Chondrocyte (in vitro differentiated cells): ENCODE results near the gene CD164L2. TPM values are rescaled to one million over a fixed set of nuclear protein-coding genes. Genes with fewer than 3 reads are reported as not detected.
A peak's percentile ranks its signal among the peaks of the same experiment; 100 is the strongest.
"Not testable (repeated sequence)": the region's sequence is repeated elsewhere in the genome, so short reads cannot be mapped to it uniquely, and the experiment has no call there.

Experiments used
- DNase-seq: peaks from one replicate; pipeline ENCODE4 v3.0.0; 2021; ENCODE audit warnings: mixed read lengths, low spot score
- H3K27ac Mint-ChIP-seq: one replicate; pipeline ENCODE4 v1.8.0; 2021; ENCODE audit warnings: mild to moderate bottlenecking, moderate library complexity, mixed read lengths; ENCODE audit not compliant: unreplicated experiment
- H3K27me3 Mint-ChIP-seq: 2 replicates; pipeline ENCODE4 v1.8.0; 2021; ENCODE audit warnings: low read depth, mixed read lengths
- H3K36me3 Mint-ChIP-seq: 2 replicates; pipeline ENCODE4 v1.8.0; 2021; ENCODE audit warnings: low read depth, mixed read lengths
- H3K4me1 Mint-ChIP-seq: 2 replicates; pipeline ENCODE4 v1.8.0; 2021; ENCODE audit warnings: low read depth, mild to moderate bottlenecking, mixed read lengths
- H3K4me3 Mint-ChIP-seq: one replicate; pipeline ENCODE4 v1.8.0; 2021; ENCODE audit warnings: mild to moderate bottlenecking, moderate library complexity, mixed read lengths; ENCODE audit not compliant: unreplicated experiment
- H3K9me3 Mint-ChIP-seq: 2 replicates; pipeline ENCODE4 v1.8.0; 2021; ENCODE audit warnings: low read depth, mixed read lengths
- CTCF ChIP-seq: fragments of 200-600 bp; sonication (generic); IDR thresholded peaks from 2 replicates; pipeline ENCODE4 v1.5.0; 2021; ENCODE audit warnings: antibody characterized with exemption, mild to moderate bottlenecking, moderate library complexity
- long read RNA-seq: library from polyadenylated mRNA; stranded (forward); transcript quantifications from one replicate; pipeline ENCODE4 v2.0.0, GENCODE V29; 2021
- total RNA-seq: library from RNA; stranded (reverse); gene quantifications from 3 replicates; pipeline ENCODE4 v1.2.1, GENCODE V29; 2021

Gene CD164L2
- total RNA-seq, result not detected in 3 replicates
- long read RNA-seq, result 0 reads

GRCh38 chr1:27383039-27383605, at the start of gene CD164L2:
CD164L2 (minus strand) TSS chr1:27383333; CDS start chr1:27383239, 94 bp downstream.
- H3K4me3 Mint-ChIP-seq, result no peak within 1 kb of the TSS
- no peak within 1 kb of the TSS for H3K27ac Mint-ChIP-seq
- no peaks in the 10 kb centered on the region for H3K36me3 Mint-ChIP-seq
- H3K9me3 Mint-ChIP-seq, result no peaks in the 10 kb centered on the region
- H3K4me1 Mint-ChIP-seq, result no peaks in the 10 kb centered on the region
- H3K27me3 Mint-ChIP-seq, result peaks cover 15% of the 10 kb centered on the region
- no peak for TF ChIP-seq CTCF
- no peak for DNase-seq

DNA sequence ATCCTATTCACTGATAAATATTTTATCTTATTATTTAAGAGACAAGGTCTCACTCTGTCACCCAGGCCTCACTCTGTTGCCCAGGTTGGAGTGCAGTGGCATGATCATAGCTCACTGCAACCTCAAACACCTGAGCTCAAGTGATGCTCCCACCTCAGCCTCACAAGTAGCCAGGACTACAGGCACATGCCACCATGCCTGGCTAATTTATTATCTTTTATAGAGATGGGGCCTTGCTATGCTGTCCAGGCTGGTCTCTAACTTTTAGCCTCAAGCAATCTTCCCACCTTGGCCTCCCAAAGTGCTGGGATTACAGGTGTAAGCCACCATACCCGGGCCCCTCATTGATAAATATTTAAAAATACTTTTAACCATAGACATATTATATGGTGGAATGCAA, 49.6 kb upstream of the CD164L2 start:
- H3K27ac Mint-ChIP-seq, DNase-seq, H3K27me3 Mint-ChIP-seq, H3K4me3 Mint-ChIP-seq, H3K9me3 Mint-ChIP-seq, H3K36me3 Mint-ChIP-seq: not testable (repeated sequence)
- H3K4me1 Mint-ChIP-seq, result peaks cover 90% of the 10 kb centered on the region

GRCh38 chr1:27431601-27431940, 48.4 kb upstream of the CD164L2 start:
- no peak for DNase-seq
- H3K4me3 Mint-ChIP-seq, result no peak overlapping the region
- no peaks in the 10 kb centered on the region for H3K9me3 Mint-ChIP-seq
- no peaks in the 10 kb centered on the region for H3K36me3 Mint-ChIP-seq
- peaks cover 89% of the 10 kb centered on the region for H3K4me1 Mint-ChIP-seq
- H3K27ac Mint-ChIP-seq, result peak overlapping the region; percentile 85
- H3K27me3 Mint-ChIP-seq, result no peaks in the 10 kb centered on the region
- no peak for TF ChIP-seq CTCF

DNA sequence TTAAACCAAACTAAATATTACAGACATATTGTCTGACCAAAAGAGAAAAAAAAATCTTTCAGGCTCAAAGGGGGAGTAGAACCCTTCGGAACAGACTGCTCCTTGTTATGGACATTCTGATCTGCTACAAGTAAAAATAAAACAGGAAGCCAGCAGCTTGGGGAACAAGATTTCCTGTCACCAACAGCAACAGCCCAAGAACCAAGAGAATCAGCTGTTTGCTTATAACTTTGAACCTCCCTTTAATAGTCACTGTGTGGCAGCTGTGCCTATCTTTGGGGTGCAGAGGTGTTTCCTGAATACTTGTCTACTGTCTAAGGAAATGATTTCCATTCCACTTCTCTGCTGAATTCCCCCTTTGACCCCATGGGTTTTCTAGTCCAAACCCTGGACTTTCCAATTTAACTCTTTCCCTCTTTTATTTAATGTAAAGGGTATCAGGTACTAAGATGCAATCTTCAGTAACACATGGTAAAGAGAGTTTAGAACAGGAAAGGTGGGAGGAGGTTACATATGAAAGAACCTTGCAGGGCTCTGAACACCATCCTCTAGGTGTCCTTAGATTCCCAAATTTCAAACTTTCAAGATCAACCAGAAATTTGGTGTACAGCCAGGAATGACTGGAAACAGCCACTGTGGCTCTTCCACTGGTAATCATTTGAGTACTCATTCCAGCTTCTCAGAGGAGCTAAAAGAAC, 47.9 kb upstream of the CD164L2 start:
- H3K27me3 Mint-ChIP-seq, result no peaks in the 10 kb centered on the region
- H3K4me3 Mint-ChIP-seq, result no peak overlapping the region
- peak; percentile 40 for TF ChIP-seq CTCF
- peaks cover 2% of the 10 kb centered on the region for H3K36me3 Mint-ChIP-seq
- no peaks in the 10 kb centered on the region for H3K9me3 Mint-ChIP-seq
- no peak for DNase-seq
- H3K4me1 Mint-ChIP-seq, result peaks cover 86% of the 10 kb centered on the region
- H3K27ac Mint-ChIP-seq, result peak overlapping the region; percentile 85

DNA sequence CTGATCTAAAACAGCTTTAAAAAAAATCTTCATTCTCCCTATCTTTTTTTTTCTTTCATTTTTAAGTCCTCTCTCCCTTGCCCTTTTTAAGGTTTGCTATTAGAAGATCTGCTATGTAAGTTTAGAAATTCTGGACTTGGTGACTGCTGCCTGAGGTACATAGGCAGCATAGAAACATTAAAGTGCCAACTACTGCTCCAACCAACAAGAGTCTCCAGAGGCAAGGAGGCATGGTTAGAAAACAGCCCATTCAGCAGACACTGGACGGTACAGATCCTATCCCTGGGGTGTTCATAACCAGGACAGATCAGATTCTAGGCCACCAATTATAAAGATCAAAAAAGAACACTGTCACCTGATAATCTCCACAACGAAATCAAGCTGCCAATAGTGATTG, 45.9 kb upstream of the CD164L2 start:
- Mint-ChIP-seq H3K9me3 (no peaks in the 10 kb centered on the region), H3K27ac (peak overlapping the region; percentile 96), H3K4me1 (peaks cover 78% of the 10 kb centered on the region), H3K36me3 (peaks cover 3% of the 10 kb centered on the region), H3K4me3 (peak overlapping the region; percentile 39), H3K27me3 (no peaks in the 10 kb centered on the region)
- no peak for TF ChIP-seq CTCF
- no peak for DNase-seq
